Measurements from ENCODE around the gene DYNLT1.

DYNLT1 gene

GRCh38 chr6:158591810-158592209, 52.7 kb downstream of the DYNLT1 start:
- no peak for DNase-seq

GRCh38 chr6:158591134-158591809, 53.3 kb downstream of the DYNLT1 start:
- DNase-seq: no peak

- DNase-seq: no peak
These were observed 55.2 kb downstream of the DYNLT1 start for GRCh38 chr6:158589366-158589765.

- DNase-seq: no peak
These were observed 57.9 kb downstream of the DYNLT1 start for GRCh38 chr6:158586652-158587051.
